ENCODE data around the gene DDX28. TPM values are rescaled to one million over a fixed set of nuclear protein-coding genes. Genes with fewer than 3 reads are reported as not detected.

DDX28 gene
- total and polyA plus RNA-seq, 2 of the 8 experiments (the other 6 are each of a cell fraction or from before 2014, with no cell fraction given), result 16.8 to 28.1 TPM

DNA sequence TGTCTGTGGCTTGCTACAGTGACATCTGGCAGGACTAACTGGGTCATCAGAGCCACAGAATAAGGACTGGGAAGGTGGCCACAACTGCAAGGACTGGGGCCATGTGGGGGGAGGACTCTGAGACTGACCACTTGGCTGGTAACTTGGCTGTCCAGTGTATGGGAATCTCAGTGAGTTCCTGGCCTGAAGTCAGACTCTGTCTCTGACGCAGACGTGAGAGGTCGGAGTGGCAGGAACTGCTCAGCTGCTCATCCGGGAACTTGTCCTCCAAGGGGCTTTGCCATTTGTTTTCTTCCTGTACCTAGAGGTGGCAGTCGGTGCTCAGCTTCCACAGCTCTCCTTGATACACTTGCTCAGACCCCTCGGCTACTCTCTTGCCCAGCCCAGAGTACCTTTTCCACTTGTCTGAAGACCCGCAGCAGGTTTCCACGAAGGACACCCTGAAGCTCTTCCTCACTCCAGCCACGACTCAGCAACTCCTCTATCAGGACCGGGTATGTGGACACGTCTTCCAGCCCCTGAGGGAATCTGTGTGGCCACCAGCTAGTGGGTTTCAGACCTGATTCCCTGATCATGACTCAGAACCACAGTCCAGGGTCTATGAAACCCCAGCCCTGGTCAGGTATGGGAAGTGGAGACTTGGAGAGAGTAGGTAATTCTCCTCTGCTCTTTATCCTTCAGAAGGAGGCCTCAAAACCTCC, 35.4 kb downstream of the DDX28 start:
- no peak overlapping the region for H2BK15ac ChIP-seq (ENCODE audit: low read length)
- no peak overlapping the region for H4K91ac ChIP-seq (replicated peaks; ENCODE audit: insufficient read length, low read length)
- H2BK20ac ChIP-seq (ENCODE audit: low read length), result no peak overlapping the region
- no peak for TF ChIP-seq SUZ12 (IDR thresholded peaks at IDR 0.05; ENCODE audit: low read length)
- TF ChIP-seq, protein P1, sequence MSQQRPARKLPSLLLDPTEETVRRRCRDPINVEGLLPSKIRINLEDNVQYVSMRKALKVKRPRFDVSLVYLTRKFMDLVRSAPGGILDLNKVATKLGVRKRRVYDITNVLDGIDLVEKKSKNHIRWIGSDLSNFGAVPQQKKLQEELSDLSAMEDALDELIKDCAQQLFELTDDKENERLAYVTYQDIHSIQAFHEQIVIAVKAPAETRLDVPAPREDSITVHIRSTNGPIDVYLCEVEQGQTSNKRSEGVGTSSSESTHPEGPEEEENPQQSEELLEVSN (IDR thresholded peaks at IDR 0.05), result no peak
- no peak for TF ChIP-seq SP4 (IDR thresholded peaks at IDR 0.05; ENCODE audit: low read length)
- no peak for TF ChIP-seq RFX5 (IDR thresholded peaks at IDR 0.05; ENCODE audit: borderline replicate concordance, low read depth, low read length)
- TF ChIP-seq TEAD4 (IDR thresholded peaks at IDR 0.05; ENCODE audit: low read depth, low read length), result no peak
- TF ChIP-seq JUN (IDR thresholded peaks at IDR 0.05; ENCODE audit: low read depth, low read length), result no peak
- no peak for TF ChIP-seq TAF7 (optimal IDR thresholded peaks at IDR 0.05; ENCODE audit: borderline replicate concordance, low read depth, low read length)
- no peak for TF ChIP-seq BCL11A (IDR thresholded peaks at IDR 0.05; ENCODE audit: low read depth in 2 of 2, low read length in 2 of 2)
- TF ChIP-seq RXRA (IDR thresholded peaks at IDR 0.05; ENCODE audit: insufficient read depth, low read depth, low read length), result no peak
- no peak for TF ChIP-seq TCF12 (IDR thresholded peaks at IDR 0.05; ENCODE audit: low read depth, low read length)
- no peak for TF ChIP-seq BACH1 (IDR thresholded peaks at IDR 0.05; ENCODE audit: low read length)
- peaks cover 0 to 7% (median 5%) of the 10 kb centered on the region in 4 experiments; a peak in 5 of 7 replicates for H3K27me3 ChIP-seq (replicated peaks in 1 of 4; ENCODE audit: control insufficient read depth in 3 of 4, extremely low read depth in 1 of 4, insufficient read depth in 3 of 4, low read length in 3 of 4)
- H3K14ac ChIP-seq (ENCODE audit: insufficient read length), result no peak overlapping the region
- ChIA-PET CTCF (ENCODE audit: partially characterized antibody) (interaction anchor here (0.6 to 4.1 kb wide), 7 partner anchors 10 to 491 kb away, joined by 3 to 23 read pairs (median 4); no protein-coding TSS in a partner anchor), POLR2A (ENCODE audit: partially characterized antibody) (interaction anchor here (0.9 kb wide), 1 partner anchor 36 kb away, joined by 3 read pairs; the partner anchor contains the start of genes DDX28 and DUS2)
- H3K36me3 ChIP-seq (ENCODE audit: control insufficient read depth in 2 of 4, insufficient read depth in 4 of 4, low read length in 3 of 4), result no peaks in the 10 kb centered on the region
- H3K4me1 ChIP-seq (replicated peaks in 1 of 4; ENCODE audit: control insufficient read depth in 3 of 4, insufficient read depth in 4 of 4, low read length in 3 of 4), result no peaks in the 10 kb centered on the region
- no peak overlapping the region for H2AFZ ChIP-seq (ENCODE audit: low read length)
- no peak overlapping the region for H3K27ac ChIP-seq (ENCODE audit: low read depth, low read length)
- H3K9me3 ChIP-seq (ENCODE audit: insufficient read depth in 2 of 2, low read depth in 1 of 2, low read length in 1 of 2), result no peaks in the 10 kb centered on the region
- no peak overlapping the region for H2BK12ac ChIP-seq (ENCODE audit: low read depth, low read length)
- no peak overlapping the region for H3K4ac ChIP-seq (replicated peaks; ENCODE audit: insufficient read length, low read depth, low read length)
- FAIRE-seq (no peak), DNase-seq (ENCODE audit: low read depth in 1 of 2, low spot score in 2 of 2) (no peak)
- H2AK5ac ChIP-seq (ENCODE audit: low read depth, low read length), result no peak overlapping the region
- H3K18ac ChIP-seq (ENCODE audit: extremely low read depth, low read length), result no peak overlapping the region
- no peaks in the 10 kb centered on the region for H3K79me2 ChIP-seq (ENCODE audit: control insufficient read depth in 1 of 2, insufficient read depth in 2 of 2, low read length in 2 of 2)
- H4K20me1 ChIP-seq (replicated peaks in 1 of 2; ENCODE audit: control insufficient read depth in 1 of 2, insufficient read depth in 2 of 2, low read length in 2 of 2), result no peaks in the 10 kb centered on the region
- no peak overlapping the region for H3K23ac ChIP-seq (ENCODE audit: insufficient read length)
- H3K56ac ChIP-seq (replicated peaks; ENCODE audit: insufficient read length, low read depth, low read length), result no peak overlapping the region
- 91% methylated on average over 11 of the region's 11 CpGs; no CpG with 5 or more reads in 1 of the 2 experiments for WGBS, 2 experiments (ENCODE audit: extremely low coverage in 1 of 2, insufficient coverage in 1 of 2, insufficient read length in 1 of 2, insufficient replicate concordance in 2 of 2, low coverage in 1 of 2, low lambda C conversion rate in 2 of 2, missing lambda C conversion rate in 1 of 2)
- H3K4me2 ChIP-seq (ENCODE audit: insufficient read depth in 1 of 2, low read depth in 2 of 2, low read length in 2 of 2), result no peak overlapping the region
- no peaks in the 10 kb centered on the region; the same call in 1 of the 2 replicates for H3K79me1 ChIP-seq (ENCODE audit: low read depth, low read length)
- H2BK5ac ChIP-seq (ENCODE audit: low read depth, low read length), result no peak overlapping the region
- H2BK120ac ChIP-seq (replicated peaks; ENCODE audit: low read depth, low read length), result no peak overlapping the region
- H4K5ac ChIP-seq (ENCODE audit: insufficient read length, low read depth, low read length), result no peak overlapping the region
- H3K4me3 ChIP-seq (ENCODE audit: extremely low read depth in 1 of 4, insufficient read depth in 2 of 4, low read depth in 3 of 4, low read length in 4 of 4), result no peak overlapping the region
- no peaks in the 10 kb centered on the region for H3K23me2 ChIP-seq (ENCODE audit: low read depth, low read length)
- no peak overlapping the region for H4K8ac ChIP-seq (ENCODE audit: extremely low read depth, insufficient read depth, low read length)
- H3K9ac ChIP-seq (replicated peaks in 1 of 4; ENCODE audit: extremely low read depth in 1 of 4, low read depth in 3 of 4, low read length in 3 of 4), result no peak overlapping the region
